ENCODE measurements around the gene CLEC12A. TPM values are rescaled to one million over a fixed set of nuclear protein-coding genes. Genes with fewer than 3 reads are reported as not detected.

CLEC12A gene
- total and polyA plus RNA-seq, 2 of the 4 experiments (the other 2 are of a cell fraction): not detected

- H3K27me3 ChIP-seq (ENCODE audit: control insufficient read depth, insufficient read depth, low read length): peaks cover 6% of the 10 kb centered on the region
- ATAC-seq (ENCODE audit: low read depth) (no peak), DNase-seq (no peak)
- in situ Hi-C loops (cut with MboI; ENCODE audit: low sequenced_read_pairs) (no loop called here), dilution Hi-C loops (cut with HindIII; ENCODE audit: low sequenced_read_pairs, unreplicated experiment) (no loop called here), intact Hi-C loops (cut with micrococcal nuclease) (no loop called here)
- H4K8ac ChIP-seq (ENCODE audit: low read depth in 2 of 2, low read length in 2 of 2): no peak overlapping the region
- no TSS peak for BruUV-seq (replicated peaks)
- no peak overlapping the region for H2BK15ac ChIP-seq (ENCODE audit: low read depth, low read length)
- H3K56ac ChIP-seq (ENCODE audit: extremely low read depth, insufficient read depth, low read length): no peak overlapping the region
- H2AK5ac ChIP-seq (ENCODE audit: low read depth, low read length): no peak overlapping the region
- no peak overlapping the region for H3K18ac ChIP-seq (ENCODE audit: low read depth, low read length)
- no peaks in the 10 kb centered on the region for H3K9me3 ChIP-seq (ENCODE audit: control insufficient read depth, insufficient read depth, low read length)
- H3K9me1 ChIP-seq (ENCODE audit: insufficient read depth, low read length): no peaks in the 10 kb centered on the region
- no peak overlapping the region for H2AK9ac ChIP-seq (replicated peaks; ENCODE audit: low read depth, low read length, poor library complexity)
- POLR2A ChIA-PET (ENCODE audit: unreplicated experiment): no interaction called here
- TF ChIP-seq RAD21 (IDR thresholded peaks at IDR 0.05; ENCODE audit: low read length): no peak
- TF ChIP-seq RCOR1 (IDR thresholded peaks at IDR 0.05; ENCODE audit: insufficient replicate concordance, low read length): no peak
- TF ChIP-seq CTCF (conservative IDR thresholded peaks at IDR 0.05; ENCODE audit: low read depth, low read length): no peak
- TF ChIP-seq BHLHE40 (IDR thresholded peaks at IDR 0.05; ENCODE audit: low read depth, low read length): no peak
- TF ChIP-seq MAFK (IDR thresholded peaks at IDR 0.05; ENCODE audit: low read depth, low read length): no peak
- TF ChIP-seq RFX5 (IDR thresholded peaks at IDR 0.05; ENCODE audit: low read depth, low read length): no peak
- TF ChIP-seq MAZ (IDR thresholded peaks at IDR 0.05; ENCODE audit: borderline replicate concordance, low read depth, low read length): no peak
- TF ChIP-seq MXI1 (IDR thresholded peaks at IDR 0.05; ENCODE audit: borderline replicate concordance, low read depth, low read length): no peak
- TF ChIP-seq SMC3 (IDR thresholded peaks at IDR 0.05; ENCODE audit: low read depth, low read length): no peak
- TF ChIP-seq NFE2L2 (IDR thresholded peaks at IDR 0.05; ENCODE audit: low read depth, low read length): no peak
- TF ChIP-seq CEBPB (IDR thresholded peaks at IDR 0.05; ENCODE audit: low read depth, low read length): no peak
- no peak for TF ChIP-seq USF2 (IDR thresholded peaks at IDR 0.05; ENCODE audit: low read depth, low read length)
- H3K36me3 ChIP-seq (ENCODE audit: control insufficient read depth, insufficient read depth, low read length): no peaks in the 10 kb centered on the region
- no peak overlapping the region for H3K9ac ChIP-seq (ENCODE audit: low read depth, low read length)
- H2AFZ ChIP-seq (replicated peaks; ENCODE audit: low read length, poor library complexity): no peak overlapping the region
- CTCF ChIA-PET: interaction anchor here (0.5 to 1.4 kb wide), 4 partner anchors 9 to 253 kb away, joined by 3 to 7 read pairs (median 4); partner anchors contain the start of gene CLEC12B
- H2BK5ac ChIP-seq (ENCODE audit: low read depth, low read length, poor library complexity, severe bottlenecking): no peak overlapping the region
- H3K23ac ChIP-seq (ENCODE audit: low read depth, low read length): no peak overlapping the region
- no peaks in the 10 kb centered on the region for H4K20me1 ChIP-seq (ENCODE audit: insufficient read depth, low read length)
- H2BK120ac ChIP-seq (ENCODE audit: low read depth, low read length): no peak overlapping the region
- H4K5ac ChIP-seq (ENCODE audit: low read depth, low read length): no peak overlapping the region
- 0 out of 2 replicates have a peak, but pooled peaks cover 1% of the 10 kb centered on the region for H3K4me1 ChIP-seq (ENCODE audit: control insufficient read depth, insufficient read depth, low read length)
- no peak overlapping the region for H3K4me2 ChIP-seq (ENCODE audit: low read depth, low read length)
- H3K27ac ChIP-seq (ENCODE audit: insufficient read depth, low read length): no peak overlapping the region
- H3K14ac ChIP-seq (replicated peaks; ENCODE audit: low read depth, low read length): no peak overlapping the region
- H4K91ac ChIP-seq (ENCODE audit: insufficient read depth, low read depth, low read length): no peak overlapping the region
- WGBS, 2 experiments (ENCODE audit: extremely low coverage in 2 of 2, insufficient read length in 1 of 2): 100% methylated on average over 1 of the region's 4 CpGs; no CpG with 5 or more reads in 1 of the 2 experiments
- H3K79me1 ChIP-seq (ENCODE audit: low read depth in 1 of 2, low read length in 2 of 2): no peaks in the 10 kb centered on the region
- no peak overlapping the region for H3K4ac ChIP-seq (ENCODE audit: low read depth, low read length)
- H3K4me3 ChIP-seq (ENCODE audit: insufficient read depth, low read depth, low read length): no peak overlapping the region
- H2BK20ac ChIP-seq (ENCODE audit: low read depth, low read length): no peak overlapping the region
Observed at GRCh38 chr12:10001171-10001776, 30.1 kb downstream of the CLEC12A start.

All from IMR-90 (cell line).